ENCODE results near the gene SLC22A31.
"Not testable (repeated sequence)": the region's sequence is repeated elsewhere in the genome, so short reads cannot be mapped to it uniquely, and the experiment has no call there.

The SLC22A31 gene

GRCh38 chr16:89178453-89179147, 21.7 kb downstream of the SLC22A31 start:
- DNase-seq, result peak; percentile 34

DNA sequence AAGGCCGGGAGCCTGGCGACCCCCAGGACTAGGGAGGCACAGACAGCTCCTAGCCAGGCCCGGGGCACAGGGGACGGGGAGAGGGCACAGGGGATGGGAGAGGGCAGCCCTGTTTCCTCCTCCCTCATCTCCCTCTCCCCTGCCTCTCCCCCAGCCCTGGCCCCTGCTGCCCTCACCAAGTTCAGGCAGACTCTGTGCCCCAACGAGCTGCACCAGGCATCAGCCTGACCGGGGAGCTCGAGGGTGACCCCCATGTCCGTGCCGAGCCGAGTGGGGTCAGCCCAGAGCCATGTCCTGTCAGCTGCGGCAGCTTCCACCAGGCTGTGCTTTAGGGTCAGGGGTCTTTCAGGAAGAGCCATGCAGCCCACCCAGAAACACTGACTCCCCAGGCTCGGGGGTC, 22.8 kb downstream of the SLC22A31 start:
- no peak for DNase-seq

DNA sequence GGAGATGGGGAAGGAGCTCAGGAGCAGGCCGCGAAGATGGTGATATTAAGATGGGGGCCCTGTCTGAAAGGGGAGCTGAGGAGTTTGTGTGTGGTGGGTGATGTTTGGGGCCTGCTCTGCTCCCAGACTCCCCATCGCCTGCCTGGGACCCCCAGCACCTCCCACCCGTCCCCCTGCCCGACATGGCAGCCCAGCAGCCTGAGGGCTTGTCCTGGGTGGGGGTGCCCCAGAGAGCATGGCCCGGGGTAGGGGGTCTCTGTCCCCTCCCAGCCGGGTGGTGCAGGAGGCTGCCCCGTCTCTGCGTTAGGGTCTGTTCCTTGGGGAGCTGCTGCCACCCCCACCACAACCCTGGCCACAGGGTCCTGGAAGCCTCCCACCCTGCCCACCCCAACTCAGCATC, 23.6 kb downstream of the SLC22A31 start:
- DNase-seq, result no peak

DNA sequence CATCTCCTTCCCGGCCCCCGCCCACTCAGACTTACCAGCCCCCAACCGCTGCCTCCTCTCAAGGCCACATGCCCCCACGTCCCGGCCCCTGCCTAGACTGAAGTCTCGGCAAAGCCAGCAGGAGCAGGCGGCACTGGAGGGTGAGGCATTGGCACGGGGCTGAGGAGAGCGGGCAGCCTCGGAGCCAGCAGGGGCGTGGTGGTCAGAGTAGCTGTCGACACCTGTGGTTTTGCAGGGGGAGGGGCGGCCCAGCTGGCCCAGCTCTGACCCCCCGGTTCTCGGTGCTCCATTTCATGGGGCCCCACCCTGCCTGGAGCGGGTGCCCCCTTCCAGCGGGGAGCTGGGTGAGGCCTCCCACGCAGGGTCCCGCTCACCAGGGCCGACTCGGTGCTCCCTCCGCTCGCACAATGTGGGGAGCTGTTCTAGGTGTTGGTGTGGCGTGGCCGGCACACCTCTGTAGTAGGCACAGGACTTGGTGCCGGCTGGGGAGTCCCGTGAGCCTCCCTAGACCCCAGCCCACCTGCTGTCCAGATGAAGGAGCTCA, 24.1 kb downstream of the SLC22A31 start:
- peak; percentile 74 for DNase-seq

- DNase-seq, result peak; percentile 66
Measured at GRCh38 chr16:89175280-89176146, 24.8 kb downstream of the SLC22A31 start.

DNA sequence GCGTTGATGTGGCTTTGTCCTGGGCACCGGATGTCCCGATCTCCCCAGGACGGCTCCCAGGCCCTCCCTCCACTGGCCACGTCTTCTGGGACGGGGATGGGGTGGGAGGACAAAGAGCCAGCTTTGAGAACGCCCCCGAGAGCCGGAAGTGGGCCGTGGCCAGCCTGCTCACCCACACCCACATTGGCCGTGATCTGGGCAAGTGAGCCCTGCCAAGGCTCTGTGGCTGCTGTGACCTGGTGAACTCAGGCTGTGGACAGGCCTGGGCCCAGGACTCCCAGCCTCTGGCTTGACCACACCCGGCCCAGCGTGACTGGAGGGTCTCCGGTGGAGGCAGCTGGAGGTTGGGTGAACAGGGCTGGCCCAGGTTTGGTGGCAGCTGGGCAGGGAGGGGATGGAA, 25.5 kb downstream of the SLC22A31 start:
- DNase-seq, result peak; percentile 84

DNA sequence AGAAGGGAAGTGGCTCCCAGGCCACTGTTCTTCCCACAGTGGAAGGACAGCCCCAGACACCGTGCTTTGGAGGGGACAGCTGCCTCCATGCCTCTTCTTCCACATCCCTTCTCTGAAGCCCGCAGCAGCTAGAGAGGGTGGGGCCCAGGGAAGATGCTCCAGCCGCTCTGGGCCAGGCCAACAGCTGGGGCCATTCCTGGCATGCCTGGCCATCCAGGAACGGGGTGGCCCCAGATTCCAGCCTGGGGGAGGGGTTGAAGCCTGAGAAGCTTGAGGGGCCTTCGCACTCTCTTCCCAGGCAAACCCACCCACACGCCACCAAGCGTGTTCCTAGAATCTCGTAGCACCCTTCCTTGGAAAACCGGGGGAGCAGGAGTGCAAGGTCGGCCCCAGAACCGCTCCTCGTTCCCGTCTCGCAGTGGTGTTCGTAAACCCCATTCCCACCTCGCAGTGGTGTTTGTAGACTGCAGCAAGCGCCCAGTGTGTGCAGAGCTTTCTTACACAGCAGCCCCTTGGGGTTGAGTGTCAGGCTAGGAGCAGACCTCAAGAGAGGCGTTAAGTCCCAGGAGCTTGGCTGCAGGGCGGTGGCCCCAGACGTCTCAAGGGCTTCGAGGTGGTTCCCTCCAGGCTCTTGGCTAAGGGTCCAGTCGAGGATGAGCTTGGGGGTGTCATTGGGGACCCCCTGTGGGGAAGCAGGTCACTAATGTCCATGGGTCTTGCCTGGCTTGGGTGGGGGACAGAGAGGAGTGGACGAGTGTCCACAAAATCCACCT, 26.1 kb downstream of the SLC22A31 start:
- DNase-seq, result peak; percentile 68

DNA sequence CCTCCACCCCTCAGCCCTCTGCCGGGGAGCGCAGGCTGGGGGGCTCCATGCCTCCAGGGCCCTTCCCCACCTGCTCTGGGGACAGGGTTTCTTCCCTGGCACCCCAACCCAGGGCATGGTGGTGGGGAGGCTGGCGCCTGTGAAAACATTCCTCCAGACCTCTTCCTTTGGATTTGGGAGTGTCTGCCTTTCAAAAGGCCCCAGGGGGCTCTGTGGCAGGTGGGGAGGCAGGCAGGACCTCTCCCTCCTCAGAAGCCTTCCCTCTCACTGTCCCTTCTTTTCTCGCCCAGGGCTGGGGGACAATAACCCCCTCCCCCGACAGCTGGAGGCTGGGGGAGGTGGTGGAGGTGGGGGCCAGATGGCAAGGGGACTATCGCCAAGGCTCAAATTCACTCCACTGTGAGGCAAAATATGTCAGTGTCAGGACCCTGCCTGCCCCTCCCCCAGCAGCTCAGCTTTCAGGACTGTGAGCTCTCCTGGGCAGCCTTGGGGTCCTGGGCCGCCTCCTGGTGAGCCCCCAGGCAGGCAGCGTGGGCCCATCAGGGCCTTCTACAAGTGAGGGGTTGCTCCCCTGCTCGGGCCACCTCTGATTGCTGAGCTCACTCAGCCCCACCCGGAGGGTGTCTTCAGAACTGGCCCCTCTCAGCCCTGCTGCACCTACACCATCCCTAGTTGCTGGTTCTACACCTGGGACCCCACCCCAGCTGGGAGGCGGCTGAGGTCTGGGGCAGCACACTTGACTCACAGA, 27.0 kb downstream of the SLC22A31 start:
- DNase-seq, result peak; percentile 48

- peak; percentile 76 for DNase-seq
Measured at GRCh38 chr16:89172528-89173173, 27.7 kb downstream of the SLC22A31 start.

GRCh38 chr16:89172171-89172527, 28.2 kb downstream of the SLC22A31 start:
- peak; percentile 31 for DNase-seq

GRCh38 chr16:89171216-89172170, 28.8 kb downstream of the SLC22A31 start, which contains the start of gene CDH15:
Gene CDH15, plus strand, starts transcription at chr16:89171748. Its CDS starts 84 bp downstream, at chr16:89171832.
- DNase-seq, result peak; percentile 96

DNA sequence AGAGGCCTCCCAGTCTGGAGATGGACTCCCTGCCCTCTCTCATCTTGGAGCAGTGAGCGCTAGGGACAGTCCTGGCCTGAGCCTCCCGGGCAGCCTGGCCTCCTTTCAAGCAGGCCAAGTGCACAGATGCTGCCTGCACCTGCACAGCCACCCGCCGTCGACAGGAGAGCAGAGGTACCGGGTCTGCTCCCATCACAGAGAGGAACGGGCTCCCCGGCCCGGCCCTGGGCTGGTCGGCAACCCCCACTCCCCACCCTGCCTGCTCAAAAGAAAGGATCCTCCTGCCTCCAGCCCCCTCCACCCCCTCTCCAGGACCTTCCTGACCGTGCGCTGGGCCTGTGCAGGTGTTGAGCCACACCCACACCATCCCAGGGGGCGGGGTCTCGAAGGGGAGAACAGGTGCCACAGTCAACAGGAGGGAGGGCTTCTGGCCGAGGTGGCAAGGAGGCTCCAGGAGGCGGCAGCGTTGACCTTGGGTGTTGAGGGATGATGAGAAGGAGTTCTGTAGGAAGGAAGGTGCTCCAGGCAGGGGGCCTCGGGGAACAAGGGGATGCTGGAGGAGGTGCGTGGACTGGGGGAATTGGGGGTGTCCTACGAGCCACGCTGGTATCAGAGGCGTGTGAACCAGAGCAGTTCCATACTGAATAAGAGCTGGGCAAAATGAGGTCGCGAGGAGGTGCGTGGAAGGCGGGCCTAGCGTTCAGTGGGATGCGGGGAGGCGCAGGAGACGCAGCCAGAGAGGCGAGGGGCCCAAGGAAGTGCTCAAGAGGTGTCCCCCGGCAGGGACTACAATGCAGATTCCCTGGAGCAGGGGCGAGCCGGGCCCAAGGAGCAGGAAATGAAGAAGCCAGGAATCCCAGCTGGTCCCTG, 29.8 kb downstream of the SLC22A31 start:
- peak; percentile 48 for DNase-seq

DNA sequence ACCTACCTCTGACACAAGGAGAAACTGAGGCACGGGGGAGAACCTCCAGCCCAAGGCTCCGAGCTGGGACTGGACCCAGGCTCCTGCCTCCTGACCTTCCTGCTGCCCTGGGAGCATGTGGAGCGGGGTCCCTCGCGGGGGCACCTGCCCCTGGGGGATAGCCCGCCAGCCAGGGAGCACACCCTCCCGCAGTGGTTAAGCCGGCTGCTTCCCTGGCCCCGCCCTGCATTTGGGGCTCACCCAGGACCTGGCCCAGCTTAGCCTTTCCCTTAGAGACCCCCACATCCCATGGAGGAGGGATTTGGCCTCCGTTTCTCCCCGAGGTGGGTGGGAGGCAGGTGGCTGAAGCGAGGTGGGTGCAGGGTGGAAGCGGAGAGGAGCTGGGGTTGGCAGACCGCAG, 30.6 kb downstream of the SLC22A31 start:
- no peak for DNase-seq

DNA sequence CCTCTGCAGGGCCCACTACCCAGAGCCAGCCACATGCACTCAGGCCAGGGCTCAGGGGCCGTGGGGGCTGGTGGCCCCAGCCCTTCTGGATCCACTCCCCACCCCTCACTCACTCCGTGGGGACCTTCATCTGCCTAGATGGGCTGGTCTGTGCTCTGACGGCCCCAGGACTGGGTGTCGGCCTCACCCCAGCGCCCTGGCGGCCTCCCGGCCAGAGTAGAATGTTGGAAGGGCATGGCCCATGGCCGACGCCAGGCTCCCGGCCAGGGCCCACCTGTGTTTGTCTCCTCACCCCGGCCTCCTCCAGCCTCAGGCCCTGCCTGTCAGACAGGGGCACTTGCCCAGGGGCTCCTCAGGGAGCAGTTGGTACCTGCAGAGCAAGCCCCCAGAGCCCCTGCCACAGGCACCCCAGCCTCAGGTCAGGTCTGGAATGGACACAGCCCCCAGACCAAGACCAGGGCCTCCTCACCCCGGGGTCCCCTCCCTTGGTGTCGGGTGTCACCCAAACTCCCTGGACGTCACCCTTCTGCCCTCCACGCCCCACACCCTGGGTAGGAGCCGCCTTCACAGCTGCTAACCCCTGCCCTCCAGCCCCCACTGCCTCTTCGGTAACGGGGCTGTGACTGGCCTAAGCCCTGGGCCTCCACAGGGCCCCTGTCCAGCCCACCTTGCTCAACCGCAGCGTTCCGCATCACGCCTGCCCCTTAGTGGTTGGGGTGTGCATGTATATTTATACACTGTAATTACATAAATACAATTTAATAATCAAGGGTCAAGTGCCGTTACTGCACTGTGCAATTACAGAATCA, 31.8 kb downstream of the SLC22A31 start:
- no peak for DNase-seq

DNA sequence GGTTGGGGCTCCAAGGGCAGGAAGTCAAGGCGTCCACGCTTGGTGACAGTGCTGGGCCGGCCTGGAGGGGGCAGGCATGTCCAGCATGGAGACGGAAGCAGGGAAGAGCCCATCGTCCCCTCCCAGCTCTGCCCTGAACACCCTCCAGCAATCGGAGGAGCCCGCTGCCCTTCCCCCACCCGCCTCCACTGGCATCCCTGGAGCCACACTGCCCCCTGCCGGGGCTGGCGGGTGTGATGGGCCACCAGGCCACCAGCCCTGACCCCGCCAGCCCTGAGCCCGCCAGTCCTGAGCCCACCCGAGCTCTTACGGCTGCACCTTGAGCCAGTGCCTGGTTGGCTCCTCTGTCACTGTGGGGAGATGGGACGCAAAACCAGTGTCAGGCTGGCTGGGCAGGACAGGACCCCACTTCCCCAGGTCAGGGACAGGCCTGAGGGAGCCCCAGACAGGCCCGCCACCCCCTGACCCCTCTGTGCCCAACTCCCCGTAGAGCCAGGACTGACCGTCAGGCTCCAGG, 32.9 kb downstream of the SLC22A31 start:
- peak; percentile 89 for DNase-seq

DNA sequence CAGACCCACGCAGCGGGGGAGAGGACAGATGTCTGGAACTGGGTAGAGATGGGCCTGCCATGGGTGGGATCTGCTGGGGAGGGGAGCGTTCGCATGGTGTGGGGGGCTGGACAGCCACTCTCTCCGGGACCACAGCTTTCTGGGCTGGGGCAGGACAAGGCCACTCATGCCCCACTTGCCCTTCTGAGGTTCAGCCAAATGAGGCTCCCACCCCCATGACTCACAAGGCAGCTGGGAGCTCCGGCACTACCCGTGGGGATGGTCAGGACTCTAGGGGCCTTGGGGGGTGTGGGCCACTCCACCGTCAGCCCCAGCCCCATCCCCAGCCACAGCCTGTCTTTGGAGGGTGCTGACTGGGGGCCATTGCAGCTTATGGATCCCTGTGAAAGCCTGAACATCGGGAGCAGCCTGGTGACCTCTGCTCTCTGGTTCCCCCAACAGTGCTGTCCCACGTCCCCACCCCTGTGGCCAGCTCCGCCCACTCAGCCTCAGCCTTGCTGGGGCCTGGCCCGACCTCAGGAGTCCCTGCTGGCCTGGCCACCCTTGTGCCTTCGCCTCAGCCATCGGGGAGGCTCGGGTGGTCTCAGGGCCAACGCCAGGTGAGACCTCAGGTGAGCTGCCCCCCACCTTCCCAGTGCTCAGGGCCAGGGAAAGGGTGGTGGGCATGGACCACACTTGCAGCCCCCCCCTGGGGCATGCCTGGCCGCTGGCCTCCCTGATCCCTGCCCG, 33.5 kb downstream of the SLC22A31 start:
- no peak for DNase-seq

DNA sequence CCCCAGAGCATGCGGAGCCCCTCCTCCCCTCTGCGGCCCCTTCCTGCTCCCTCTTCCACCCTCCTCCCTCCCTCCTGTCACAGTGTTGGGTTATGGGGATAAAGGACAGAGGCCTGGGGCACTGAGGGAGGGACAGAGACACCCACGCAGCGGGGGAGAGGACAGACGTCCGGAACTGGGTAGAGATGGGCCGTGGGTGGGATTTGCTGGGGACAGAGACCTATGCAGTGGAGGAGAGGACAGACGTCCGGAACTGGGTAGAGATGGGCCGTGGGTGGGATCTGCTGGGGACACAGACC, 34.7 kb downstream of the SLC22A31 start:
- DNase-seq, result not testable (repeated sequence)

Measured in femur (tissue), 1 donor.